A549 (cell line): Measurements from ENCODE around the gene ZNF256. TPM values are rescaled to one million over a fixed set of nuclear protein-coding genes. Genes with fewer than 3 reads are reported as not detected.
"Not testable (repeated sequence)": the region's sequence is repeated elsewhere in the genome, so short reads cannot be mapped to it uniquely, and the experiment has no call there.

Source experiments
- ATAC-seq, 2 experiments: fragments of 200-7000 bp in 1 of 2; fragments of >200 bp in 1 of 2; cut with Nextera tagmentation in 1 of 2; cut with Tn5 transposase in 1 of 2; 3 replicates each; pipeline versions ENCODE4 v1.8.0 to v1.9.1; 2018 to 2020; ENCODE audit warnings: mild to moderate bottlenecking in 1 of 2, moderate library complexity in 1 of 2
- CTCF ChIA-PET: fragments of 300-600 bp; sonication (Branson Sonifier 250); formaldehyde crosslinking; extraction: SDS; loops from one replicate; lab custom pipeline; 2021; ENCODE audit warnings: antibody characterized with exemption, inconsistent platforms; lab: Yijun Ruan, JAX
- POLR2A ChIA-PET: fragments of 350-600 bp; formaldehyde crosslinking; extraction: SDS; loops from one replicate; lab custom pipeline; 2021; ENCODE audit warnings: antibody characterized with exemption, inconsistent platforms; lab: Yijun Ruan, JAX
- DNase-seq, 2 experiments: peaks; one replicate each; pipeline versions ENCODE4 v3.0.0 to v3.0.0-alpha.2; 2011 to 2016; ENCODE audit warnings: low read depth in 1 of 2, low spot score in 1 of 2
- FAIRE-seq: peaks from 2 replicates; lab custom pipeline; 2011; peaks lifted over from hg19 to GRCh38; lab: Jason Lieb, UNC
- H3K27ac ChIP-seq, 2 experiments: fragments of >200 bp; sonication (Bioruptor Twin); formaldehyde crosslinking; 3 replicates each; pipeline ENCODE4 v1.5.1; 2016 to 2017
- H3K4me1 ChIP-seq: fragments of >200 bp; sonication (Bioruptor Twin); formaldehyde crosslinking; 3 replicates; pipeline ENCODE4 v1.6.1; 2016
- H3K4me2 ChIP-seq: fragments of >200 bp; sonication (Bioruptor Twin); formaldehyde crosslinking; 3 replicates; pipeline ENCODE4 v1.6.1; 2016
- H3K4me3 ChIP-seq: fragments of >200 bp; sonication (Bioruptor Twin); formaldehyde crosslinking; 3 replicates; pipeline ENCODE4 v1.5.1; 2016
- H3K9me3 ChIP-seq: fragments of >200 bp; sonication (Bioruptor Twin); formaldehyde crosslinking; 3 replicates; pipeline ENCODE4 v1.6.1; 2016
- ATOH8 ChIP-seq: fragments of 250-450 bp; sonication (Bioruptor Pico); IDR thresholded peaks from 2 replicates; pipeline ENCODE4 v1.5.0; 2020; ENCODE audit warnings: low read depth, mild to moderate bottlenecking, moderate library complexity
- CTCF ChIP-seq: fragments of >200 bp; sonication (Bioruptor Twin); formaldehyde crosslinking; IDR thresholded peaks from 3 replicates; pipeline ENCODE4 v1.5.1; 2016
- EHMT2 ChIP-seq: fragments of 200-600 bp; sonication (generic); IDR thresholded peaks from 2 replicates; pipeline ENCODE4 v1.6.1; 2016; ENCODE audit warnings: antibody characterized with exemption, low read depth, mild to moderate bottlenecking, moderate library complexity
- GATA3 ChIP-seq: IDR thresholded peaks from 2 replicates; pipeline ENCODE4 v1.6.1; 2012; ENCODE audit warnings: borderline replicate concordance
- HES2 ChIP-seq: fragments of >200 bp; sonication (Bioruptor Twin); formaldehyde crosslinking; IDR thresholded peaks from 2 replicates; pipeline ENCODE4 v1.6.1; 2016
- JUN ChIP-seq, 2 experiments: fragments of >200 bp; sonication (Bioruptor Twin); formaldehyde crosslinking; IDR thresholded peaks; 2 replicates in 1 of 2; 3 replicates in 1 of 2; pipeline ENCODE4 v1.6.1; 2016 to 2017
- JUNB ChIP-seq: fragments of >200 bp; sonication (Bioruptor Twin); formaldehyde crosslinking; IDR thresholded peaks from 2 replicates; pipeline ENCODE4 v1.6.1; 2016
- KDM1A ChIP-seq: fragments of 200-600 bp; sonication (generic); IDR thresholded peaks from 2 replicates; pipeline ENCODE4 v1.6.1; 2016; ENCODE audit warnings: low read depth, mild to moderate bottlenecking
- MYC ChIP-seq: IDR thresholded peaks from 2 replicates; pipeline ENCODE4 v1.6.1; 2012; ENCODE audit warnings: mild to moderate bottlenecking, inconsistent platforms, low read length, improper control_type of control experiment, borderline replicate concordance
- NFE2L2 ChIP-seq: fragments of 150-350 bp; conservative IDR thresholded peaks from 2 replicates; pipeline ENCODE4 v1.6.1; 2014; ENCODE audit warnings: low read length
- PHF8 ChIP-seq: fragments of 200-600 bp; sonication (generic); IDR thresholded peaks from 2 replicates; pipeline ENCODE4 v1.6.1; 2016; ENCODE audit warnings: low read depth, mild to moderate bottlenecking, antibody characterized with exemption, moderate library complexity, borderline replicate concordance
- POLR2A ChIP-seq: IDR thresholded peaks from 2 replicates; pipeline ENCODE4 v1.6.1; 2012; ENCODE audit warnings: mild to moderate bottlenecking, low read length
- POLR2AphosphoS2 ChIP-seq: conservative IDR thresholded peaks from 2 replicates; pipeline ENCODE4 v1.6.1; 2012; ENCODE audit warnings: low read length, improper control_type of control experiment, inconsistent platforms
- RAD21 ChIP-seq, 2 experiments: fragments of >200 bp in 1 of 2; sonication (Bioruptor Twin) in 1 of 2; formaldehyde crosslinking in 1 of 2; IDR thresholded peaks in 1 of 2; conservative IDR thresholded peaks in 1 of 2; 2 replicates in 1 of 2; 3 replicates in 1 of 2; pipeline ENCODE4 v1.6.1; 2012 to 2018; ENCODE audit warnings: inconsistent platforms in 1 of 2
- SMC3 ChIP-seq: fragments of >200 bp; sonication (Bioruptor Twin); formaldehyde crosslinking; IDR thresholded peaks from 3 replicates; pipeline ENCODE4 v1.6.1; 2018; ENCODE audit warnings: inconsistent platforms
- USF2 ChIP-seq: fragments of 450-650 bp; IDR thresholded peaks from 2 replicates; pipeline ENCODE4 v1.6.1; 2014; ENCODE audit warnings: antibody characterized with exemption
- ZSCAN20 ChIP-seq: fragments of 250-450 bp; sonication (Bioruptor Pico); IDR thresholded peaks from 2 replicates; pipeline ENCODE4 v1.8.0; 2022; ENCODE audit warnings: mild to moderate bottlenecking, moderate library complexity
- WGBS: methylation state at CpG from one replicate; pipeline ENCODE4 v1.1.6; 2017; ENCODE audit errors: missing lambda C conversion rate; 5-methylcytosine and 5-hydroxymethylcytosine counted together
- polyA plus RNA-seq, 4 experiments: library from polyadenylated mRNA; depleted of rRNA in 3 of 4; stranded (reverse); fragments of >200 nt; fragmentation: RNase III in 1 of 4; extraction: RNeasy Plus Mini Kit Qiagen cat#74134 plus additional on column Dnase treatment in 1 of 4; gene quantifications; 2 replicates in 3 of 4; 3 replicates in 1 of 4; pipeline ENCODE4 v1.2.3, GENCODE V29; 2011 to 2017
- TF ChIP-seq, protein P1 (sequence below): IDR thresholded peaks from 2 replicates; pipeline ENCODE4 v1.6.1; 2012
- TF ChIP-seq, protein P2 (sequence below): IDR thresholded peaks from 2 replicates; pipeline ENCODE4 v1.6.1; 2012; ENCODE audit warnings: low read depth, borderline replicate concordance
- TF ChIP-seq, protein P3 (sequence below): IDR thresholded peaks from 2 replicates; pipeline ENCODE4 v1.6.1; 2012

ZNF256 gene
- polyA plus RNA-seq, 2 of the 4 experiments (the other 2 are of a cell fraction) = 1.4 to 2.9 TPM

DNA sequence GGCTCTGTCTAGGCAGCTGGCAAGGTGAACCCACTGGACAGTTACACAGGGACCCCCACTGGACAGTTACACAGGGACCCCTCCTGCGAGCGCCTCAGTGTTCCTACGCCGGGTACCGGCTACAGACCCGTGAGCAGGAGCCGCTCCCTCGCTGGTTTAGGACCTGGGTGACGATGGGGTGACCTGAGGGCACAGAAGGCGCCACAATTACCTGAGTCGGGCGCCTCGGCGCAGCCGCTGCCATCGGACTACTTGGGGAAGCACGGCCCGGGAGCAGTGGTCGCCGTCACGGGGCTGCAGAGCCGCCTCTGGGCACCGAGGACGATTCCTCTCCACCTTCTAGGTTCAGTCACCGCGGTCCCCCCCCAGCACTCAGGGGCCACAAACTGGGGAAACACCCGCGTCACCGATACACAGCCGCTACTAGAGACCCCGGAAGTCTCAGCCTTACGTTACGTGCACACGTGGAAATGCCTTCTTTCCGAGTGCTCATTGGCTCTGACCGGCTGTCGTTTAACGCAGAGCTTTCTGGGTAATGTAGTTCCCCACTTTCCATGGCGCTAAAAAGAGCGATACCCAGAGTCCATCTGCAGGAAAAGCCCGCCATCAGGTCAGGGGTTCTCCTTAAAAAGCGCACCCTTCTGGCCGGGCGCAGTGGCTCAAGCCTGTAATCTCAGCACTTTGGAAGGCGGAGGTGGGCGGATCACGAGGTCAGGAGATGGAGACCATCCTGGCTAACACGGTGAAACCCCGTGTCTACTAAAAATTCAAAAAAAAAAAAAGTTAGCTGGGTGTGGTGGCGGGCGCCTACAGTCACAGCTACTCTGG lies 31.1 kb downstream of the ZNF256 start, which contains the start of gene ZNF417:
Gene ZNF417 (minus strand): TSS at position 425 of the 828 bp plus-strand sequence. CDS start 181 bp downstream, at position 244.
- Histone ChIP-seq H3K27ac (peak within 1 kb of the TSS; percentile 68 to 89), H3K4me3 (peak within 1 kb of the TSS; percentile 75), H3K9me3 (peaks cover 71% of the 10 kb centered on the region), H3K4me2 (peak within 1 kb of the TSS; percentile 67)
- TF ChIP-seq, protein P1, sequence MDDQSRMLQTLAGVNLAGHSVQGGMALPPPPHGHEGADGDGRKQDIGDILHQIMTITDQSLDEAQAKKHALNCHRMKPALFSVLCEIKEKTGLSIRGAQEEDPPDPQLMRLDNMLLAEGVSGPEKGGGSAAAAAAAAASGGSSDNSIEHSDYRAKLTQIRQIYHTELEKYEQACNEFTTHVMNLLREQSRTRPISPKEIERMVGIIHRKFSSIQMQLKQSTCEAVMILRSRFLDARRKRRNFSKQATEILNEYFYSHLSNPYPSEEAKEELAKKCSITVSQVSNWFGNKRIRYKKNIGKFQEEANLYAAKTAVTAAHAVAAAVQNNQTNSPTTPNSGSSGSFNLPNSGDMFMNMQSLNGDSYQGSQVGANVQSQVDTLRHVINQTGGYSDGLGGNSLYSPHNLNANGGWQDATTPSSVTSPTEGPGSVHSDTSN = peak; percentile 95
- peak; percentile 54 for TF ChIP-seq POLR2A
- 0 out of 3 replicates have a peak, but pooled peaks have one; percentile 14 for TF ChIP-seq SMC3
- TF ChIP-seq RAD21 (conservative IDR thresholded peaks at IDR 0.05 in 1 of 2, IDR thresholded peaks at IDR 0.05 in 1 of 2) = peak; percentile 16 to 48; a peak in 2 of 5 replicates
- TF ChIP-seq PHF8 = peak; percentile 68
- peak in 1 of 2 experiments; percentile 57; a peak in 1 of 5 replicates for TF ChIP-seq JUN (IDR thresholded peaks at IDR 0.05)
- TF ChIP-seq USF2 = peak; percentile 57; the same call in 1 of the 2 replicates
- TF ChIP-seq, protein P2, sequence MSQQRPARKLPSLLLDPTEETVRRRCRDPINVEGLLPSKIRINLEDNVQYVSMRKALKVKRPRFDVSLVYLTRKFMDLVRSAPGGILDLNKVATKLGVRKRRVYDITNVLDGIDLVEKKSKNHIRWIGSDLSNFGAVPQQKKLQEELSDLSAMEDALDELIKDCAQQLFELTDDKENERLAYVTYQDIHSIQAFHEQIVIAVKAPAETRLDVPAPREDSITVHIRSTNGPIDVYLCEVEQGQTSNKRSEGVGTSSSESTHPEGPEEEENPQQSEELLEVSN = peak; percentile 90
- TF ChIP-seq CTCF = 0 out of 3 replicates have a peak, but pooled peaks have one; percentile 28
- TF ChIP-seq, protein P3, sequence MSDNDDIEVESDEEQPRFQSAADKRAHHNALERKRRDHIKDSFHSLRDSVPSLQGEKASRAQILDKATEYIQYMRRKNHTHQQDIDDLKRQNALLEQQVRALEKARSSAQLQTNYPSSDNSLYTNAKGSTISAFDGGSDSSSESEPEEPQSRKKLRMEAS = peak; percentile 76
- TF ChIP-seq GATA3 = peak; percentile 8; the same call in 1 of the 2 replicates
- DNase-seq (peak; percentile 98 to 99), ATAC-seq (peak; percentile 100), FAIRE-seq (peak; percentile 95)
- POLR2A ChIA-PET = interaction anchor here (0.9 to 1.3 kb wide), 6 partner anchors 19 to 1602 kb away, joined by 3 to 7 read pairs (median 5); partner anchors contain the start of genes ZNF134, ZNF274 and ZNF606
- CTCF ChIA-PET = interaction anchor here (0.6 to 1.3 kb wide), 5 partner anchors 9 to 282 kb away, joined by 3 to 4 read pairs (median 3); no protein-coding TSS in a partner anchor
- H3K4me1 ChIP-seq = not testable (repeated sequence)
- WGBS = 2% methylated on average over 42 of the region's 51 CpGs

GRCh38 chr19:57914531-57914930 lies 33.0 kb downstream of the ZNF256 start:
- Histone ChIP-seq H3K27ac (no peak overlapping the region), H3K4me3 (no peak overlapping the region)
- FAIRE-seq = no peak
- no peak for ATAC-seq
- DNase-seq = no peak
- 97% methylated on average over 3 of the region's 3 CpGs for WGBS
- POLR2A ChIA-PET = no interaction called here
- TF ChIP-seq ZSCAN20 (CRISPR knock-in tag) (no peak), KDM1A (no peak)
- TF ChIP-seq, all 56 proteins: peak for 0
- Histone ChIP-seq H3K4me2 (no peak overlapping the region), H3K4me1 (no peaks in the 10 kb centered on the region), H3K9me3 (peaks cover 68% of the 10 kb centered on the region)
- CTCF ChIA-PET = interaction anchor here (0.6 kb wide), 1 partner anchor 10 kb away, joined by 4 read pairs; no protein-coding TSS in a partner anchor

DNA sequence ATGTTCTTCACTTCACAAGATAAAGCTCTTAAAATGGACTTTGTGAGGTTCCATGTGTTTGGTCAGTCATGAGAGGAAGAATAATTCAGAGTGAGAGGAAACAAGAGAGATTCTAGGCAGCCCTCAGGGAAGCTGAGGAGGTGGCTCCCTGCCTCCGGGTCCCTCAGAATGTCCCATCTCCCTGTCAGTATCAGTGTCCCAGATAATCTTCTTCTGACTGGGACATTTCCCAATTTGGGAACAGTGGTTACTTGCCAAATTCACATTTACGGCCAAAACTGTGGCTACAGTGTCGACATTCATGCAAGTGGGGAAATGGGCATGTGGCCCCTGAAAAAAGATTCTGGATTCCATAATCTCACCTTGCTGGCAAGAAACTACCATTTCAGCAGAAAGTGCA lies 40.1 kb downstream of the ZNF256 start:
- H3K4me3 ChIP-seq = no peak overlapping the region
- no peak overlapping the region for H3K27ac ChIP-seq
- ATAC-seq (no peak), DNase-seq (no peak), FAIRE-seq (no peak)
- WGBS = 95% methylated on average over 3 of the region's 3 CpGs
- TF ChIP-seq GATA3 (no peak), ATOH8 (CRISPR knock-in tag) (no peak), SMC3 (no peak), JUNB (no peak), POLR2AphosphoS2 (no peak), EHMT2 (no peak), HES2 (no peak), USF2 (no peak), MYC (no peak), NFE2L2 (no peak)
- TF ChIP-seq, protein P3 = no peak
- CTCF ChIA-PET = interaction anchor here (1.2 kb wide), 1 partner anchor 9 kb away, joined by 3 read pairs; the partner anchor contains the start of gene ZNF417
- no peak overlapping the region for H3K4me2 ChIP-seq
- POLR2A ChIA-PET = no interaction called here
- peaks cover 84% of the 10 kb centered on the region for H3K9me3 ChIP-seq
- no peaks in the 10 kb centered on the region for H3K4me1 ChIP-seq
